GM19455 (cell line): ENCODE measurements around the gene PAX2.

Source experiments
- ATAC-seq: cut with Tn5 transposase; IDR thresholded peaks from one replicate; pipeline ENCODE4 v1.9.1; 2021; ENCODE audit not compliant: unreplicated experiment

The PAX2 gene

DNA sequence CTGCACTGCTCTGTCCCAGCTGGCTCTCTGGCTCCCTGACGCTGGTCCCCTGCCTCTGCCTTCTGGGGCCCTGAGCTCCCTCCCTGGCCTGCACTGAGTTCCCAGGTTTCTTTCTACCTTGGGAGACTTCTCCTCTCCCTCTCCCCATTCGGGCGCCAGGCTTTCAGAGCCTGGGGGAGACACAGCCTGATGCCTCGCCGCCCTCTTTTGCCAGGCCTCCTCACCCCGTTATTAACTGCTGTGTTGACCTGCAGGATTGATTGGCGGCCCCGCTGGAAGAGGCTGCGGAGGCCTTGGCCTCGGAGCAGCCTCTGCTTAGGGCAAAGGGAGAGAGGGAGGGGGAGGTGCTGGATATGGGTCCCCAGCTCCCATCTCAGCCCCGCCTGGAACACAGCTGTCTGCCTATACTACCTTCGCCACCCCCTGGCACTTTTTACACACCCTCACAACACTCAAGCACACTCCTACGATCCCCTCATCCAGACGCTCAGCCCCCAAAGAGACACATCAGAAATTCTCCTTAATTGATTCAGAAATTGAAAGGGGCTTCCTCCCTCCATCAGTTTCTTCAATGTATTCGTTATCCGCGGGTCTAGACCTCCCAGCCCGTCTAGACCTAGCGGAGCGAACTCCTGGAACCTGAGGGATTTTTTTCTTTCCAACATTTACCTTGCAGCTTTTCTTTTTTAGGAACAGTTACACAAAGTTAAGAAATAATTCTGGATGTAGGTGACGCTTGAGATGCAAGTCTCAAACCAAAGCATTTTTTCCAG is 7.1 kb upstream of the PAX2 start:
- no peak for ATAC-seq

DNA sequence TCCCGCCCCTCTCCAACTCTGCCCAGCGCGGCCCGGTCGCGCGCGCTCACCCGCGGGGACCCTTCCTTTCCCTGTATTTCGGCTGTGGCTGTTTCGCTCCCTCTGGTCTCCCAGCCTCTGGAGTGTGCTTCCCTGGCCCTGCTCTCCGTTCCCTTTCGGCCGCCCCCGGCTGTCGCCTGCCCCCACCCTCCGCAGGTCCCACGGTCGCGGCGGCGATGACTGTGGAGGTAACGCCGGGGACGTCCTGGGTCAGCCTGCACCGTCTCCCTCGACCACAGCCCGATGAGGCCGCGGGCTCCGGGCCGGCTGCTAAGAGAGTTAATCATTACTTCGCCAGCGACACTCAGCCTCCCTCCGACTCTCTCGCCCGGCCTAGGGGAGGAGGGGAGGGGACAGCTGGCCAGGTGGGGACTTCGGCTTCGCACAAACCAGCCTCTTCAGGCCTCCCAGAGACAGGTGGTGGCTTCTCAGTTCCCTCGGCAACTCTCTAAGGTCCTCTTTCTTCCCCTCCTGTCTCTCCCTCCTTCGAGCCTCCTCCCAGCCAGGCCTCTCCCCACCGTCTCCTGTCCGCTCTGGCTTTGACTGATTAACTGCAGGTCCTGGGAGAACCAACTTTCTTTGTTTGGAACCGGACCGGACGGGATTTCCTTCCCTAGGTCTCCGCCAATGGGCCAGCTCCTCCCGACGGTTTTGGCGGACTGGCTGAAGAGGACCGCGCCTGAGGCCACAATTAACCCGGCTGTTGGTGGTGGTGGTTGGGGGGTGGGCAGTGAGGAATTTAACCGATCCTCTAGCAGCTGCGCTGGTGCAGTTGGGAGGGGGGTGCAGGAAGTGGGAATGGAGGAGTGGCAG is 5.6 kb upstream of the PAX2 start:
- ATAC-seq, result no peak

DNA sequence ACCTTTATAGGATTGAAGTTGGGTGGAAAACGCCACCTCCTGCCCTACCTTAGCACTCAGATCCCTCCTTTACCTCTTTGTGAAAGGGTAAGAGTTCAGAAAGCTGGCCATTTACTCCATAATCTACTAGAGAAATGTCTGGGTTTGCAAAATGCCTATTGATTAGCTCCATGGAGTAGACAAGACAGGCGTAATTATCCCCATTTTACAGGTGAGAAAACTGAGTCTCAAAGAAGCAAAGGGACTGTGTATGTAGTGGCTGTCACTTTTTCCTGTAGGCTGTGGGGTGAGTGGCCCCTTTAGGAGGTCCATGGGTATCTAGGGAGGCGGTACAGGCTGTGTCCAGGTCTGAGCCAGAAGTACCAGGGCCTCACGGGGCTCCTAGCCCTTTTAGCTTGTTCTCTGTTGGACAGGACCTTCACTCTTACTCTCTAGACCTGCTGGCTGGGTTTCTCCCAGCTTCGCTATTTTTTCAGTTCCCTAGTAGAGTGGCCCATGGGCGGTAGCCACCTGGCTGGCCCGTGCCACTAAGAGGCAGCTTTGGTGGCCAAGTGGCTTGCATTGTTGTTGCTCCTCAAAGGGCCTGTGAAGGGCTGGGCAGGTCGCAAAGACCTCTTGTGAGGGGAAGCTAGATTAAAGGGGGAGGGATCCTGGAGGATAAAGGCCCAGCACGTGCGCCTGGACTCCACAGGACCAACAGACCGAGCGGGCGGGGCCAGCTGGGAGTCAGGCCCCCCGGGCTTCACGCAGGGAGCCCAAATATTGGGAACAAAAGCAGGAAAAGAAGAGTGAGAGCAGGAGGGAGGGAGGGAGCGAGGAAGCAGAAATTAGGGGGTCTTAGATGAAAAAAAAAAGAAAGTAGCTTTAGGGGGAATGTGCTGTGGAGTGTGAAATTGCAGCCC is 4.7 kb upstream of the PAX2 start:
- no peak for ATAC-seq

DNA sequence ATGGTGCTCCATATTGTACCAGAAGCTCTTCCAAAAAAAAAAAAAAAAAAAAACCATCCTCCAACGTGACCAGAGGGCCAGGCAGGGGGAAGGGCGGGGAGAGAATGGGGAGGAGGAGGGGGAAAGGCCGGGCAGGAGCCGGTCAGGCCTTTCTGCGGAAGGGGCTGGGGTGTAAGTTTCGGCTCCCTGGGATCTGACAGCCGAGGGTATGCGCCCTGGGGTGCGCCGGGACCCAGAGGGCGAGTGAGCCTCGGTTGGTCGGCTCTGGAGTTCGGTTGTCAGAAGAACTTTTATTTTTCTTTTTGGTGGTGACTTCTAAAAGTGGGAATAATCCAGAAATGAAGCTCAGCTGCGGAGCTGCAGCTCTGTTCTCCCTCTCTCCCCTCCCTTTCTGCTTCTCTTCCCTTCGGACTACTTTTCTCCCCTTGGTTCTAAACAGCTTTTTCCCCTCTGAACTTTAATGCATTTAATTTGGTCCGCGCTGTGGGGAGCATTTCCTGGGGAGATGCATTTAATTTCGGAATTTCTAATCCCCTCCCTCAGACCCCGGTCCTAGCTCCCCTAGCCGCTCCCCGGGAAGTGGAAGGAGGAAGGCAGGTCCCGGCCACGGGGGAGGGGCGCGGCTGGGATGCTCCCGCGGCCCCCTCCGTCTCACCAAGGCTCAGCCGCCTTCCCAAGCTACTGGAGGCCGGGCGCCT is 3.9 kb upstream of the PAX2 start:
- ATAC-seq, result no peak

DNA sequence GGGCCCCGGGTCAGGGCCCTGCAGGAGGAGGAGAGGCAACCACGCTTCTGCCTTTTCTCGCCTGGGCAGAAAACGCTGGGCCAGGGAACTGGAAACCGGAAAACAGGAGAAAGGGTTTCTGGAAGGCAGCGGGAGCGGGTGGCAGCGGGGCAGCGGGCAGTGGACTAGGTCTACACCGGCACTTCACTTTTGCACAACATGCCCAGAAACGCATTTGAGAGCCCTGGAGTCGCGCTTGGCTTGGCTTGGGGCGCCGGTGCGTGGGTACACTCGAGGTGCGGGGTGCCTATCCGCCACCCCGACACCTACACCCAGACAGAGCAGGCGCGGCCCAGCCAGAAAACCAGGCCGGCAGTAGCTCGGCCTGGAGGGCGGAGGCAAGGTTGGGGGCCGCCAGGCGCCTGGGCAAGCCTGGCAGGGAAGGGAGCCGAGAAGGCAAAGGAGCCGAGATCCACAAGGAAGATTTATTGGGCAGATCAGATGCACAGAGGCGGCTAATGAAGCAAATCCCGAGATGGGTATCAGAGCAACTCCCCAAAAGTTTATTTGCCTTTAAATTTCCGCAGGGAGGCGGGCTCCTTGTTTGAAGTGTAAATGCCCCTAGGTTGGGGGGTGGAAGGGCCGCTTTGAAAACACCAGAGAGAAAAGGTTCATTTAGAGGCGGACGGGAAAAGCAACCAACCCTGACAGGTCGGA is 3.2 kb upstream of the PAX2 start:
- ATAC-seq, result no peak

DNA sequence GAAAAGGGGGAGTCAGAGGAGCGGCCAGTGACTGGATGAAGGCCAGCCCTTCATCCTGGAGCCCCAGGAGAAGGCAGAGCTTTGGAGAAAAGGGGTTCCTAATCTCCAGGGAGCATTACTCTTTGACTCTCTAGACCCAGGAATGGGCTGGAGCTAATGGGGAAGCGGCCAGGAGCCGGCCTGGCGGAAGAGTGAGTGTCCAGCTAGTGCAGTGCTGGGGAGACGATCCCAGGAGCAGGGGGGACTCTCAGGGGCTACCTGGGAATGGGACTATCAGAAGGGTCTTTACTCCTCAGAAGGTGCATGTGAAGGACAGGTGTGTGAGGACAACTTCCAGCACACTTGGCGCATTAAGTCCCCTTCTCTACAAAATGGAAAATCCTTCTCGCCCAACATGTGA is 2.4 kb upstream of the PAX2 start:
- ATAC-seq, result no peak

DNA sequence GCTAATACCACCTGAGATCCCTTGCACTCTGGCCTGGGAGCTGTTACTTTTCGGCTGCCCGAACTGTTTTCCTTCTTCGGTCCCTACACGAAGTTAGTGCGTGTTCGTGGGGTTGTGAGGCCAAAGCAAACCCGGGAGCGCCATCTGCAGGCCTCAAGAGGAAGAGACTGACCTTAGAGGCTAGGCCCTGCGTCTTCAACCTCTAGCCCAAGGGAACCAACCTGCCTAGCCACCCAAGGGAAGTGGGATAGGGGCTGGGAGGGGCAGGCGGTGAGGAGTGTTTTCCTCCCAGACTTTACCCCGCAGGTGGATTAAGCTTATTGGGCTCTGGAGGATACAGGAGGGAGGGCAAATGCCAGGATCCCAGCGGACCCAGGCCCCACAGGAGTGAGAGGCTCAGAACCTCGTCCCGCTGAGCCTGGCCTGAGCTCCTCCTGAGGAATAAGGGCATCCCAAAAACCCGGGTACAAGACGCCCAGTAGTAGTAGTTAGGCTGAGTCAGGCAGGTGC is 1.7 kb upstream of the PAX2 start:
- ATAC-seq, result no peak

DNA sequence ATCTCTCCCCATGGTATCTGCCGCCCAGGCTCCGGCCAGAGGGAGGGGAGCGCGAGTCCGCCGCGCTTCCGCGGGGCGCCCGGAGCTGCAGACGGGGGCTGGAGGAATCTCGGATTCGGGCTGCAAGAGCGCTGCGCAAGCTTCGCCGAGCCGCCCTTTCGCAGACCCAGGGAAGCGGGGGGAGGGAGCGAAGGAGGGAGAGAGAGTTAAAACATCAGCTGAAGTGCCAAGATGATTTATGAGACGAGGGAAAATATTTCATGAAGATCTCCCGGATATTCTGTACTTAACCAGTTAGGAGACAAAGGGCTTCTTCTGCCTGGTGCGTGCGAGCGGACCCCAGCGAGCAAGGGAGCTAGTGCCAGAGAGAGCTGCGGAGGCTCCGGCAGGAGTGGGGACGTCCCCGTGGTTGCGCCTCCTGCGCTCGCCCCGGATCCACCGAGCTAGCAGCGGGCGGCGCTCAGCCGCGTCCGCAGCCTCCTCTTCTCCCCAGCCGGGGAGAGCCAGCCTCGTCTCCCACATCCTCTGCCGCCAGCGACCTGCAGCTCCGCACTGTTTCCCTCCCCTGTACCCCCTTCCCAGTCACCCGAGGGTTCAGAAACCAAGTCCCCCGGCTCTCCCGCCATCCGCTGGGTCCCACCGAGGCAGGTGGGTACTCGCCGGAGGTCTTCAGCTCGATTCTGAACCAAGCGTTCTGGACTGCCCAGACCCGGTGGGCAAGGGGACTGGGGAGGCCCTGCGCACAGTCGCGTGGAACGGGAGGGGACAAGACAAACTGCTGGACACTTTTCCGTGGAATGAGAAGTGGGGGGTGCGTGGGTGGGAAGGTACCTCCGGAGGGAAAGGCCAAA is 1.0 kb upstream of the PAX2 start:
- ATAC-seq, result no peak

DNA sequence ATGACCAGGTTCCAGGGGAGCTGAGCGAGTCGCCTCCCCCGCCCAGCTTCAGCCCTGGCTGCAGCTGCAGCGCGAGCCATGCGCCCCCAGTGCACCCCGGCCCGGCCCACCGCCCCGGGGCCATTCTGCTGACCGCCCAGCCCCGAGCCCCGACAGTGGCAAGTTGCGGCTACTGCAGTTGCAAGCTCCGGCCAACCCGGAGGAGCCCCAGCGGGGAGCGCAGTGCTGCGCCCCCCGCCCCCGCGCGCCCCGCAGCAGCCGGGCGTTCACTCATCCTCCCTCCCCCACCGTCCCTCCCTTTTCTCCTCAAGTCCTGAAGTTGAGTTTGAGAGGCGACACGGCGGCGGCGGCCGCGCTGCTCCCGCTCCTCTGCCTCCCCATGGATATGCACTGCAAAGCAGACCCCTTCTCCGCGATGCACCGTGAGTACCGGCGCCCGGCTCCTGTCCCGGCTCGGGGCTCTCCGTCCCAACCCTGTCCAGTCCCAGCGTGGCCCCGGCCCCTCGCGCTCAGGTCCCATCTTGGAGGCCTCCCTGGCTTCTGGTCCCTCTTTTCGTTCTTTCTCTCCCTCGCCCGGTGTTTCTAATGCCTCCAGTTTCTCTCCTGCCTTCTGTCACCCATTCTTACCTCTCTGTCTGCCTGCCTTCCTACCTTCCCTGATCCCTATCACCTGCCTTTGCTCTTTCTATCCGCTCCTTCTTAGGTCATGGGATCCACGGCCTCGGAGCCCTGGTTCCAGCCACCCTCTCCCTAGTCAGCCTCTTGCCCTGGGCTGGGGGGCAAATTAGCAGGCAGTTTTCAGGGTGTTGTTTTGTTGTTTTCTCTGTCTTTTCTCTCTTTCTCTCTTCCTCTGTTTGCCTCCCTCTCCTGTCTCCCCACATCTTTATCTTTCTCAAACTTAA is 751 bp downstream of the PAX2 start:
- ATAC-seq, result no peak

DNA sequence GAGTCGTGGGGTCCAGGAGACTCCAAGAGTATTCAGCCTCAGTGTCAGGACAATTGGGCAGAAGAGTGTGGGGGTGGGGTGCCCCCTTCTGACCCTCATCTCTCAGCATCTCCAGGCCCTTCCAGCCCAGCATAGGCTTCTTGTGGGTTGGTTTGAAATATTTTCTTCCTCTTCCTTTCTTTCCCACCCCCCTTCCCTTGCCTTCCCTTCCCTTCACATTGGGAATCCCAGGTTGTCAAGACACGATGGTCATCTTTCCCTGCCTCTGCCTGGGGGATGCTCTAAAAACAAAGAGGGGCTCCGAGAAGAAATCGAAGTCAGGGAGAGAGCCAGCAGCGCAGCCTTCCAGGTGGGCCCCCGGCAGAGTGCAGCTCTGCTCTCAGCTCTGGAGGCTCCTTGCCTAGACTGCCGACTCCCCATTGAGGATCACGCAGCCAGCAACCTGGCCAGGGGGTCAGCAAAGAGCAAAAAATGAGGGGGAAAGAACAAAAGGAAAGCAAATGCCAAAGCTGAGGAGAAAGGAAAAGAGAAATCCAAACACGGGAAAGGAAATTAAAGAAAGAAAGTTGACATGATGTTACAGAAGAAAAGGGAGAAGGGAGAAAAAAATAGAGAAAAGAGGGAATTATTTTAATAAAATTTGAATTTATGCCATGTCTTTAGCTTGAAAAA is 1.5 kb downstream of the PAX2 start:
- ATAC-seq, result no peak

DNA sequence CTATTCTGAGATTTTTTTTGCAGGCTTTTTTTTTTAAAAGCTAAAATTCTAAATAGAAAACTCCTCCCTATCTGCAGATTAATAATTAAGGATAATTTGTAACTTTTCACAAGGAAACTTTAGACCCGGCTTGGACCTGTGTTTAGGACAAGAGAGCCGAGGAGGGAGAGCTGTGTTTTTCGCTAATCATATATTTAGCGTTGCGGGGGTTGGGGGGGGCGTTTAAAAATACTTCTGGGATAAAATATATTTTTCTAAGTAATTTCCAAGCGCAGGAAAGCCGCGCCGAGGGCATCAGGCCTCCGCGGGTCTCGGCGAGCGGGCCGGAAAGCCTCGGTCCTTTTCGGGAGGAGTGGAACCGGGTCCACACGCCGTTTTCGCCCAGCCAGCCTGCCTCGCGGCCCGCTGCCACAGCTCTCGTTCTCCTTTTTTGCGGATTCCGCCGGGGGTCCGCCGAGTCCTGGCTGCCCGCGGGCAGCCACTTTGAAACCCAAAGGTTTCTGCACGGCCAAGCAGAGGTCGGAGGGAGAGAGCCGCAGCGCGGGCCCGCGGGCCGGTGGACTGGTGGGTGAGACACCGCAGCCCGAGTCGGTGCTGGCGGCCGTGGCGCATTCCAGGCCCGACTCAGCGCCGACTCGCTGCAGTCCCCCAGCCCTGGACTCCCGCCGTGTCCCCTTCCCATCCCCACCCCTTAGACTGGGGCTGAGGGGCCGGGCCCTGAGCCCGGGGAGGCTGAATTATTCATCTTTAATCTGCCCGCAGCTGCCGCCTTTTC is 2.3 kb downstream of the PAX2 start:
- no peak for ATAC-seq

DNA sequence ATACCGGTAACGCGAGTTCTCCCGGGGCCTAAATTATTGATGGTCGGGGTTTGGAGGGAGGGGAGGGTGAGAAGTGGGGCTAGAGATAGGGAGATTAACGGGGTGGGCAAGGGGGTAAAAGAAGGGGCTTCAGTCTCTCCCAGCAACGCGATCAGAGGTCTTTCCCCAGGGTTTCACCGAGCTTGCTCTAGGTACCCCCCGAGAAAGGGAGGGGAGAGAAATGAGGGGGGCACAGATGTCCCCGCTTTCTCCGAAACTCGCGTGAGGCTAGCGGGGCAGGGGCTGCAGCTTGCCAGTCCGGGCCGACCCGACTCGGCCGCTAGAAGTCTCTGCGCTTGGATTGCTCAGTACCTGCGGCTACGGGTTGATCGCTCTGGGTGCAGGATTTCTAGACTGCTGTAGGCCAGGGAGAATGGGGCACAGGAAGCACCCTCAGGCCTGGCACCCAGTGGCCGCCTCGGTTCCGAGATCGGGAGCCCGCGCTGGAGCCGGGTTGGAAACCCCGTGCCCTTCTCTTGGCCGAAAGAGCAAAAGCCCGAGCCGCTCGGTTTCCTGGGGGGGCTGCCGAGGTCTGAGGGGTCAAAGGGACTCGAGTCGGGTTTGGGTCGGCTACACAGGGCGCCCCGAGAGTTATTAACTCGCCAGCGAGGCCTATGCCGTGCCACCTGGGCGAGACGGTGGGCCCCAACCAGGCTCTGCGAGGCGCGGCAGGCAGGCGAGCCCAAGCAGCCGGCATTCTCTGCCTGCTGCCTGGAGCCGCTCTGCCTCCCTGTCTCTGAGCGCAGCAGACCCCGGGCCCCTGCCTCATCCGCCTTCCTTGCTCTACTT is 3.1 kb downstream of the PAX2 start:
- no peak for ATAC-seq

DNA sequence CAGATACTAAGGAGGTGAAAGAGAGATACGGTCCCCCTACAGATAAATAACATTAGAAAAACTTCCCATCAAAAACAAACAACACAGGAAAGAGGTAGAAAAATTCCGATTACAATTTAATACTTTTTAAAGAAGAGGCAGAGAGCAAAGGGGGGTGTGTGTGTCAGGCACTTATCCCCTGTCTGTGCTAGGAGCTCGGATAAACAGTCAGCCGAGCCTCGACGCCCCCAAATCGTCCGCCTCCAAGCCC is 3.6 kb downstream of the PAX2 start:
- no peak for ATAC-seq

DNA sequence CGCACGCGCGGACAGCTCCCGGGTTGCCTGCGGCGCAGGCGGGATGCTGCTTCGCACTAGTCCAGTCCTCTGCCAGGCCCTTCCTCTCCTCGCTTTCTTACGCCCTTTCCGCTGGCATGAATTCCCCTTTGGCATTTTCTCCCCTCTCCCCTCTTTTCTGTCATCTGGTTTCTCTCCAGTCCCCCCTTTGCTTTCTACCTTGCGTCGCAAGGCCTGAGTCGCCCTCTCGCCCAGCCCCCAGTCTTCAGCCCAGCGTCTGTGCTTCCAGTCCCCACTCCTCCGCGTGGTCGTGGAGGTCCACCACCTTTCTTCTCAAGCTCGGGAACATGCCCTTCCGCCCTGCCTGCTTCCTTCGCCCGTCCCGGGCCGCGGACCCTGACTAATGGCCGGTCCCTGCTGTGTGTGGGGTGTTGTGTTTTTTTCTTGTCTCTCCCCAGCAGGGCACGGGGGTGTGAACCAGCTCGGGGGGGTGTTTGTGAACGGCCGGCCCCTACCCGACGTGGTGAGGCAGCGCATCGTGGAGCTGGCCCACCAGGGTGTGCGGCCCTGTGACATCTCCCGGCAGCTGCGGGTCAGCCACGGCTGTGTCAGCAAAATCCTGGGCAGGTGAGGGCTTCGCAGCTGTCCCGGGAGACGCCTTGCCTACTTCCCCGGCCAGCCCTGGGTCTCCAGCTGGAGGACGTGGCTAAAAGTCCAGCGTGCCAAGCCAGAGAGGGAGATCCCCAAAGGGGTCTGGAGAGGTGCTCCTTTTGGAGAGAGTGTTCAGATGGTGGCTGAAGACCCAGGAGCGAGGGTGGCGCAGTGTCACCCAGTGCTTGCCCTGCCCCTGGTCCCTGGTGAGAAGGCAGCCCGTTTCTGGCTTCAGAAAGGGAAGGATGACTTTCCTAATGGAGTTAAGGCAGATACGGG is 4.2 kb downstream of the PAX2 start:
- no peak for ATAC-seq
